NCI-H2196 treated with DMSO at 0.1 percent for 48 hours (cell line): ENCODE results near the gene CYTIP.

Source experiments
- DNase-seq: peaks from one replicate; lab custom pipeline; 2025; ENCODE audit not compliant: unreplicated experiment; lab: John Stamatoyannopoulos, UW

The CYTIP gene

DNA sequence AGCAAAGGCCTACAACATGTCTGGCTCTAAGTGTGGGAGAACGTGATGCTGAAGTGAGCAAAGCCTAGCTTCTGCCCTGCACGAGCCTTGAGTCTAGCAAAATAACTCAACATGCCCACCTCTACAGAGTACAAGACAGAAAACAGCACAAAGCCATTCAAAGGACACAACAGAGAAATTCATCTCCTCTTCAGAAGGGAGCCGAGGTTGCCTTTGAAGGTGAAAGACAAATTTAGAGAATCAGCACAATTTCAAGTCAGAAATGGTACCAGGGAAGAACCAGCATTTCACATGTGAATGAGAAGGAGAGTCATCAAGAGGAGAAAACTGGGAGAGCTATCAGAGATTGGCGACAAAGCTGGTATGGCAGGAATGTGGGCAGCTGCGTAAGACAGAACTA lies 21.7 kb upstream of the CYTIP start:
- DNase-seq, result no peak

DNA sequence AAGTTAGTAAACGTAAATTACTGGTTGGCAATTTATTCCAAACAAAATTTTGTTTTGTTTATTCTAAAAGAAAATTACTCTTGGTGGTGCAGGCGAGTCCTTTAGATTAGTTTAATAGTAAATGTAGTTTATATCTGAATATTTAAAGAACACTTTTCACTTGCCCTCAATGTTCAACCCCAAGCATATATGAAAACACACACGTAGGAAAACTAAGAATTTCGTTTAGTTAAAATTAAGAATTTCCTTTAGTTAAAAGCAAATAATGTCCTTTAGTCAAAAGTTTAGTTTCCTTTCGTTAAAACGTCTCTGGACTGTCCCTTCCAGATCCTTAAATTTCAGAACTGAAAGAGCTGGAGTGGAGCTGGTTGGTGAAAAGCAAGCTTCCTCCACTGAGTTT lies 19.1 kb upstream of the CYTIP start:
- no peak for DNase-seq

DNA sequence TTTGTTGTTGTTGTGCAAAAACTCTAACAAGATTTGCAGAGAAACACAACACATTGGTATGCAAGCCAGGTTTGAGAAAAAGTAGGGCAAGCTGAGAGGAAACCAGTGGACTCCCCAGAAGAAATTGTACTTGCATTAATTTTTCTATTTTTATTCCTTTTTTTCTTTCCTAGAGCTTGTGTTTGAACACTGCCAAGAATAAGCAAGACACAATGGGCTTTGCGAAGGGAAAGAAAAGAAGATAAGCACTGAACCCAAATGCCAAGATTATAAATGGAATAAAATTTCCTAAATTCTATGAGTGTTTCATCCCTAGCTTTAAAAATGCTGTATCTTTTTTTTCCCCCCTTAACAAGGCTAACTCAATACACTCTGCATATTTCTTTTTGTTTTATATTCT lies 17.0 kb upstream of the CYTIP start:
- DNase-seq, result no peak

DNA sequence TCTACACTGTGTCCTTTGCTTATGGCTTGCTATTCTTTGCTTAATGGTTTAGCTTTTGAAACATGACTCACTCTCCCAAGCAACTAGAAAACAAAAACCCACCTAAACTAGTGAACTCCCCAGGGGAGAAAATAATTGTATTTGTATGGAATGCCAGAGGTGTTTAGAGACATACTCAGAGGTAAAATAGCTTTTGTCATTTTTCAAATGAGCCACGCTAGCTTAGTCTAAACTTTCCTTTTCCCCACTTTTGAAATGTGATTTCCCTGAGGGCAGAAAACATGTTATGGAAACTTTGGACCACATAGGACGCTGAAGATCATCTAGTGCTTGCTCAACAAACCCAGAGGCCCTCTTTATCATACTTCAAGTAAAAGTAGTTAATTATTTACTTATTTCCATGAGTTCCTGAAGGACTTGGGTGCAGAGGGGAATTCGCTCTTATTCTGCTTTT lies 16.5 kb upstream of the CYTIP start:
- DNase-seq, result no peak

GRCh38 chr2:157459486-157459885 lies 15.6 kb upstream of the CYTIP start:
- no peak for DNase-seq

- no peak for DNase-seq
These were observed 3.9 kb upstream of the CYTIP start for GRCh38 chr2:157447741-157448140.

DNA sequence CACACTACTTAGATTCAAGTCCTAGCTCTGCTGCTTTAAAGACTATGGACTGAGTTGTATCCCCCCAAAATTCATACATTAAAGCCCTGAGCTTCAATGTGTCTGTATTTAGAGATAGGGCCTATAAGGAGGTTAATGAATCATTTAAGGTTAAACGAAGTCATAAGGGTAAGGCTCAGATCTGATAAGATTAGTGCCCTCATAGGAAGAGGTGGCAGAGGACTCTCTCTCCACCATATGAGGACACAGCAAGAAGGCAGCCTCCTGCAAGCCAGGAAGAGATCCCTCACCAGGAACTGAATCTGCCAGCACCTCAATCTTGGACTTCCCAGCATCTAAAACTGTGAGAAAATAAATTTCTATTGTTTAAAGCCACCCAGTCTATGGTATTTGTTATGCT lies 3.1 kb upstream of the CYTIP start:
- DNase-seq, result no peak

GRCh38 chr2:157444641-157445040 lies 752 bp upstream of the CYTIP start:
- DNase-seq, result no peak

GRCh38 chr2:157443090-157443489 lies 799 bp downstream of the CYTIP start:
- no peak for DNase-seq

DNA sequence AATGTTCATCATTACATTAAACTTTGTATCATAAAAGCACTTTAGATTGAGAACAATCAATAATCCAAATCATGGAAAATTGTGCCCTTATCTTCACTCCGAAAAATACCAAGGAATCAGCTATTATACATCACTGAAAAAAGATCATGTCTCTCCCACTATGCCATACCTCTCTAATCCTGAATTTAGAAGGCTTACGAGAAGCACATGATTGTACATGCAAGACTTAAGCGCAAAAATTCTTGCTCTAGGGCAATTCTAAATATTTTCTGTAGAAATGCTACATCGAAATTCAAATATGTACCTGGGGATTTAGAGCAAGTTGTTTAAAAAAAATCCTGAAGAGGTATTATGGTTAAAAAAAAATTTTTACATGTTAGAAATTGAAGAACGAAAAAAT lies 1.3 kb downstream of the CYTIP start:
- DNase-seq, result no peak

GRCh38 chr2:157442191-157442590 lies 1.7 kb downstream of the CYTIP start:
- DNase-seq, result no peak

DNA sequence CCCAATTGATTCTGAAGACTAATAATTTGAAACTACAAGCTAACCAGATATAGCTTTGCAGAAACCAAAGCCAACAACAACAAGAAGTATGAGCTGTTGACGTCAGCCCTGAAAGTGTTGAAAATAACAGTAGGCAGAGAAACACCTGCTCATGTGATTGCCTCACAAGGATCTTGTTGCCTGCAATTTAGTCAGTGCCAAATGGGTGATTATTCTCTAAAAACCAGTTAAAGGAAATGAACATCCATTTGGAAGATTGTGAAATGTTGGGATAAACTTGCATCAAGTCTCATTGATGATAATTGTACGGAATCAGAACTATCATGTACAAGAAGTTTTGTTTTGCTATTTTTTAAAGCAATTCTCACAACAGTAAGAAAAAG lies 2.8 kb downstream of the CYTIP start:
- DNase-seq, result peak; percentile 54

- no peak for DNase-seq
These were observed 3.4 kb downstream of the CYTIP start for GRCh38 chr2:157440404-157441071.

DNA sequence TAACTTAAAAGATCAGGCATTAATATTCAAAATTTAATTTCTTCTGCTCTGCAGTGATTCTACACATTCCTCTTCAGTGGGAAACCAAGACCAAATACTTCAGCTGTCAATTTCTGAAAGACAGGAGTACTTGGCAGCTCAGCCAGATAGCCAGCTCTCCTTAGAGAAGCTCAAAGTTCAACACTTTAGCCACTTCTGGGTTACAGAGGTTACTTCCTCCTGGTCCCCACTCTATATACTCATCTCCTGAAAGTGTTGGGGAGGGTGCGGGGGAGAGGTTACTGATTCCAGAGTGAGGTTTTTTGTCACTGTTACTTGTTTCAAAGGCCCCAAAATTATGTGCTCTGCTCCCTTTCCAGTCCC lies 4.1 kb downstream of the CYTIP start:
- DNase-seq, result no peak

- peak; percentile 35 for DNase-seq
These were observed 4.7 kb downstream of the CYTIP start for GRCh38 chr2:157438863-157439823.

DNA sequence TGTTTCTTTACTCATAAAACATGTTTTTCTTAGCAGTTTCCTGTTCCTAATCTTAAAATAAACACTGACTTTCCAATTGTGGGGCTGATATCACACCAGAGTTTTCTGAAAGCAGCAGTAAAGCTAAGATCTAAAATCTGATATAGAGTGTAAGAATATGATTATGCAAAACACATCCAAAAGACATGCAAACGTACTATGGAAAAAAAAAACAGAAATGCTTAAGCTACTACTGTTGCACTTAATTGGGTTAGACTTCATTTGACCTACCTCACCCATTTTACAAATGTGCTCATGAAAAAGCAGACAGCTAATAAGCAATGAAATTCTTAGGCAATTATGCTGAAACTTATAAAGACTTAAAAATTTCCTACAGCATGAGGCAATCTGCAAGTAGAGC lies 10.5 kb downstream of the CYTIP start:
- DNase-seq, result no peak

- no peak for DNase-seq
These were observed 11.3 kb downstream of the CYTIP start for GRCh38 chr2:157432475-157433106.

- DNase-seq, result no peak
These were observed 12.7 kb downstream of the CYTIP start for GRCh38 chr2:157431176-157431575.

GRCh38 chr2:157428500-157429175 lies 15.3 kb downstream of the CYTIP start:
- no peak for DNase-seq

GRCh38 chr2:157427922-157428303 lies 16.0 kb downstream of the CYTIP start:
- DNase-seq, result no peak
